PFSK-1 (cell line): ENCODE measurements around the gene HLCS.

Experiments used
- FOXP2 ChIP-seq: optimal IDR thresholded peaks from 2 replicates; pipeline ENCODE3; 2011; ENCODE audit warnings: borderline replicate concordance, control low read depth, inconsistent platforms; ENCODE audit not compliant: insufficient read depth; ENCODE audit errors: extremely low read length, extremely low read depth
- POLR2AphosphoS5 ChIP-seq: IDR thresholded peaks from 2 replicates; pipeline ENCODE4 v1.6.1; 2012; ENCODE audit warnings: low read depth, mild to moderate bottlenecking, control low read depth, low read length, moderate library complexity
- REST ChIP-seq, 2 experiments: IDR thresholded peaks; 2 replicates each; pipeline versions ENCODE4 v1.6.1 to v1.8.0; 2011 to 2012; ENCODE audit warnings: low read depth in 2 of 2, low read length in 2 of 2, control low read depth in 1 of 2, inconsistent platforms in 1 of 2, mild to moderate bottlenecking in 1 of 2, moderate library complexity in 1 of 2; ENCODE audit not compliant: insufficient read depth in 1 of 2
- SIN3A ChIP-seq: IDR thresholded peaks from 2 replicates; pipeline ENCODE4 v1.6.1; 2012; ENCODE audit warnings: mild to moderate bottlenecking, low read length, moderate library complexity, borderline replicate concordance; ENCODE audit not compliant: insufficient read depth
- TAF1 ChIP-seq: IDR thresholded peaks from 2 replicates; pipeline ENCODE4 v1.6.1; 2012; ENCODE audit warnings: low read length, control low read depth, borderline replicate concordance; ENCODE audit not compliant: insufficient read depth

HLCS gene

GRCh38 chr21:36955783-36956182 lies 10.7 kb downstream of the HLCS start:
- TF ChIP-seq TAF1 (no peak), REST (IDR thresholded peaks at IDR 0.05; ENCODE audit: insufficient read depth in 1 of 2, low read depth in 2 of 2, low read length in 2 of 2) (no peak)

GRCh38 chr21:36949171-36950141 lies 17.0 kb downstream of the HLCS start:
- TF ChIP-seq POLR2AphosphoS5 (no peak), REST (IDR thresholded peaks at IDR 0.05; ENCODE audit: insufficient read depth in 1 of 2, low read depth in 2 of 2, low read length in 2 of 2) (no peak), FOXP2 (no peak), TAF1 (no peak), SIN3A (no peak)

- TF ChIP-seq POLR2AphosphoS5: no peak
- no peak for TF ChIP-seq FOXP2
- TF ChIP-seq TAF1: no peak
- TF ChIP-seq SIN3A: no peak
- TF ChIP-seq REST (IDR thresholded peaks at IDR 0.05; ENCODE audit: insufficient read depth in 1 of 2, low read depth in 2 of 2, low read length in 2 of 2): no peak
These were observed 17.8 kb downstream of the HLCS start for GRCh38 chr21:36948686-36949085.

GRCh38 chr21:36946949-36947356 lies 19.5 kb downstream of the HLCS start:
- TF ChIP-seq TAF1: no peak
- no peak for TF ChIP-seq POLR2AphosphoS5
- no peak for TF ChIP-seq REST (IDR thresholded peaks at IDR 0.05; ENCODE audit: insufficient read depth in 1 of 2, low read depth in 2 of 2, low read length in 2 of 2)
- TF ChIP-seq SIN3A: no peak
- no peak for TF ChIP-seq FOXP2
